ENCODE results near the gene MAPK8IP1.
A peak's percentile ranks its signal among the peaks of the same experiment; 100 is the strongest.

MAPK8IP1 gene

DNA sequence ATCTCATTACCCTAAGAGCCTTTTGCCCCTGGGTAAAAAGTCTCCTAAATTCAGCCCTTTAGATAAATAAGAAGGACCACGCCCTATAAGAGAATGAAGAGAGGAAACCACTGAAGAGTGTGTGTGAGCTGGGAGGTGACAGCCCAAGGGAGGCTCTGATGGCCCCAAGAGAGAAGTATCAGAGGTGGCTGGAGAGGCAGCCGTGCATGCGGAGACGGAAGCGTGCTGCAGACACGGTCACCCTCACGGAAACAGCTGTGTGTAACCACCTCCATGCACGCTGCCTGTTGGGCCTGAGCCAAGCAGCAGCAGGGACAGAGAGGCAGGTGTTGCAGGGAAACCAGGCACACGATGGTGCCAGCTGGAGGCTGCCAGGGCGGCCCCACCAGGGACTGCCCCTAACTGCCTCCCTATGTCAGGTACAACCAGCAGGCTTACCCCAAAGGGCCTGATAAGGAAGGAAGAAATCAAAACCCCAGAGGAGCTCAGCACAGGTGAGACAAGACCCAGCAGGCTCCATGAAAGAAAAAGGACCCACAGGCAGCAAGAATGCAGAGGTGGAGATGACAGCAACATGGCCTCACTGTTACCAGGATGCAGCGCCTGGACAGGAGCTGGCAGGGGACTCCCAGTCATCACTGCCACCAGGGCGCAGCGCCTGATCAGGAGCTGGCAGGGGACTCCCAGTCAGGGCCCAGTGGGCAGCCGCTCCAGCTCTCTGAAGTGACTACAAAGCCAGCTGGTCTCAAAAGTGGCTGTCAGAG lies 44.8 kb downstream of the MAPK8IP1 start:
- Histone ChIP-seq H3K79me1 (replicated peaks; ENCODE audit: low read length, poor library complexity, severe bottlenecking) (peaks cover 8% of the 10 kb centered on the region), H3K4ac (ENCODE audit: low read depth in 1 of 2, low read length in 2 of 2) (no peak overlapping the region), H4K91ac (ENCODE audit: low read length) (no peak overlapping the region), H3K9me3 (ENCODE audit: control insufficient read depth, low read length) (no peaks in the 10 kb centered on the region), H3K4me1 (ENCODE audit: control insufficient read depth, insufficient read depth, low read depth, low read length) (peaks cover 4% of the 10 kb centered on the region), H3K36me3 (ENCODE audit: control insufficient read depth in 1 of 2, insufficient read depth in 2 of 2, low read depth in 1 of 2, low read length in 2 of 2) (peaks cover 41 to 80% of the 10 kb centered on the region in 2 experiments), H2BK12ac (ENCODE audit: low read length in 2 of 2) (no peak overlapping the region), H2BK15ac (ENCODE audit: low read depth, poor library complexity, severe bottlenecking) (no peak overlapping the region), H3K9ac (ENCODE audit: low read length) (no peak overlapping the region), H3K23ac (ENCODE audit: low read length in 2 of 2) (no peak overlapping the region), H2BK5ac (ENCODE audit: low read depth, low read length, poor library complexity, severe bottlenecking) (no peak overlapping the region), H2BK120ac (ENCODE audit: low read depth, low read length) (no peak overlapping the region), H4K8ac (ENCODE audit: low read length) (peak overlapping the region; percentile 45), H3K27ac (ENCODE audit: low read length, poor library complexity, severe bottlenecking) (no peak overlapping the region), H3K4me3 (ENCODE audit: insufficient read depth in 1 of 2, low read depth in 1 of 2, low read length in 2 of 2) (no peak overlapping the region), H2AFZ (ENCODE audit: low read depth, low read length) (no peak overlapping the region), H3K27me3 (ENCODE audit: control insufficient read depth in 1 of 2, insufficient read depth in 1 of 2, low read length in 2 of 2) (peaks cover 0 to 15% of the 10 kb centered on the region in 2 experiments), H3K4me2 (ENCODE audit: low read length, poor library complexity, severe bottlenecking) (no peak overlapping the region), H3K18ac (ENCODE audit: low read depth in 1 of 2, low read length in 2 of 2) (no peak overlapping the region), H2AK5ac (ENCODE audit: low read length, severe bottlenecking) (no peak overlapping the region), H3K14ac (ENCODE audit: low read length in 2 of 2) (no peak overlapping the region)
- no peak for DNase-seq
- WGBS, result 95% methylated on average over 14 of the region's 14 CpGs

GRCh38 chr11:45930951-45931570 lies 45.6 kb downstream of the MAPK8IP1 start:
- Histone ChIP-seq H2BK12ac (ENCODE audit: low read length in 2 of 2) (no peak overlapping the region), H3K36me3 (ENCODE audit: control insufficient read depth in 1 of 2, insufficient read depth in 2 of 2, low read depth in 1 of 2, low read length in 2 of 2) (peaks cover 50 to 85% of the 10 kb centered on the region in 2 experiments), H3K9me3 (ENCODE audit: control insufficient read depth, low read length) (no peaks in the 10 kb centered on the region), H2BK120ac (ENCODE audit: low read depth, low read length) (no peak overlapping the region), H3K23ac (ENCODE audit: low read length in 2 of 2) (no peak overlapping the region), H3K4me1 (ENCODE audit: control insufficient read depth, insufficient read depth, low read depth, low read length) (peaks cover 4% of the 10 kb centered on the region), H3K79me1 (replicated peaks; ENCODE audit: low read length, poor library complexity, severe bottlenecking) (peaks cover 8% of the 10 kb centered on the region), H3K9ac (ENCODE audit: low read length) (peak overlapping the region; percentile 32), H4K91ac (ENCODE audit: low read length) (no peak overlapping the region), H2AK5ac (ENCODE audit: low read length, severe bottlenecking) (no peak overlapping the region), H2AFZ (ENCODE audit: low read depth, low read length) (no peak overlapping the region), H3K27ac (ENCODE audit: low read length, poor library complexity, severe bottlenecking) (no peak overlapping the region), H3K4ac (ENCODE audit: low read depth in 1 of 2, low read length in 2 of 2) (no peak overlapping the region), H4K8ac (ENCODE audit: low read length) (no peak overlapping the region), H3K14ac (ENCODE audit: low read length in 2 of 2) (no peak overlapping the region), H3K18ac (ENCODE audit: low read depth in 1 of 2, low read length in 2 of 2) (no peak overlapping the region), H2BK15ac (ENCODE audit: low read depth, poor library complexity, severe bottlenecking) (no peak overlapping the region), H3K4me3 (ENCODE audit: insufficient read depth in 1 of 2, low read depth in 1 of 2, low read length in 2 of 2) (peak overlapping the region in 1 of 2 experiments; percentile 15), H3K4me2 (ENCODE audit: low read length, poor library complexity, severe bottlenecking) (no peak overlapping the region), H3K27me3 (ENCODE audit: control insufficient read depth in 1 of 2, insufficient read depth in 1 of 2, low read length in 2 of 2) (peaks cover 0 to 11% of the 10 kb centered on the region in 2 experiments), H2BK5ac (ENCODE audit: low read depth, low read length, poor library complexity, severe bottlenecking) (no peak overlapping the region)
- WGBS, result 87% methylated on average over 8 of the region's 8 CpGs
- DNase-seq, result no peak

GRCh38 chr11:45931739-45932138 lies 46.3 kb downstream of the MAPK8IP1 start:
- H3K18ac ChIP-seq (ENCODE audit: low read depth in 1 of 2, low read length in 2 of 2), result no peak overlapping the region
- peak overlapping the region; percentile 32 for H3K9ac ChIP-seq (ENCODE audit: low read length)
- H2AFZ ChIP-seq (ENCODE audit: low read depth, low read length), result no peak overlapping the region
- no peak overlapping the region for H3K27ac ChIP-seq (ENCODE audit: low read length, poor library complexity, severe bottlenecking)
- H2BK15ac ChIP-seq (ENCODE audit: low read depth, poor library complexity, severe bottlenecking), result no peak overlapping the region
- no peak overlapping the region for H2BK12ac ChIP-seq (ENCODE audit: low read length in 2 of 2)
- H2AK5ac ChIP-seq (ENCODE audit: low read length, severe bottlenecking), result no peak overlapping the region
- H3K27me3 ChIP-seq (ENCODE audit: control insufficient read depth in 1 of 2, insufficient read depth in 1 of 2, low read length in 2 of 2), result peaks cover 0 to 6% of the 10 kb centered on the region in 2 experiments
- H3K79me1 ChIP-seq (replicated peaks; ENCODE audit: low read length, poor library complexity, severe bottlenecking), result peaks cover 10% of the 10 kb centered on the region
- no peak overlapping the region for H4K91ac ChIP-seq (ENCODE audit: low read length)
- H2BK120ac ChIP-seq (ENCODE audit: low read depth, low read length), result no peak overlapping the region
- no peaks in the 10 kb centered on the region for H3K9me3 ChIP-seq (ENCODE audit: control insufficient read depth, low read length)
- no peak for DNase-seq
- 97% methylated on average over 10 of the region's 10 CpGs for WGBS
- H3K4ac ChIP-seq (ENCODE audit: low read depth in 1 of 2, low read length in 2 of 2), result no peak overlapping the region
- H3K4me2 ChIP-seq (ENCODE audit: low read length, poor library complexity, severe bottlenecking), result no peak overlapping the region
- H2BK5ac ChIP-seq (ENCODE audit: low read depth, low read length, poor library complexity, severe bottlenecking), result no peak overlapping the region
- H4K8ac ChIP-seq (ENCODE audit: low read length), result no peak overlapping the region
- H3K14ac ChIP-seq (ENCODE audit: low read length in 2 of 2), result no peak overlapping the region
- H3K23ac ChIP-seq (ENCODE audit: low read length in 2 of 2), result peak overlapping the region in 1 of 2 experiments; percentile 2
- H3K36me3 ChIP-seq (ENCODE audit: control insufficient read depth in 1 of 2, insufficient read depth in 2 of 2, low read depth in 1 of 2, low read length in 2 of 2), result peaks cover 56 to 82% of the 10 kb centered on the region in 2 experiments
- H3K4me3 ChIP-seq (ENCODE audit: insufficient read depth in 1 of 2, low read depth in 1 of 2, low read length in 2 of 2), result no peak overlapping the region
- H3K4me1 ChIP-seq (ENCODE audit: control insufficient read depth, insufficient read depth, low read depth, low read length), result peaks cover 4% of the 10 kb centered on the region

DNA sequence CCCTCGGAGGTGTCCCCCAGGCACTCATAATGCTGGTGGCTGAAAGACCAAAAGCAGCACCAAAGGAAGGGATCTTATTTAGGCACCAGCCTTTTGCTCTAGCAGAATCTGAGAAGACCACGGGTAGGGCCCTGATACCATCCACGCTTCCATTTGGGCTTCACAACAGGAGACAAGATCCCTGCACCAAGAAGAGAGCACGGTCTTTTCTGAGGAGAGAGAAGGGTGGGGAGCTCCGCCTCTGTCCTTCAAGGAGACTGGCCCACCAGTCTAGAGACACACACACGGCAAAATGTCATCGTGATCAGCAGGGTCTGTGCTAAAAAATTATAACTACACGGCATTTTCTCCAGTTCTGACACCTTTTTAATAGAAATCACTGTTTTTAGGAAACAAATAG lies 46.8 kb downstream of the MAPK8IP1 start:
- H3K27ac ChIP-seq (ENCODE audit: low read length, poor library complexity, severe bottlenecking), result no peak overlapping the region
- no peak overlapping the region for H2BK12ac ChIP-seq (ENCODE audit: low read length in 2 of 2)
- H2BK5ac ChIP-seq (ENCODE audit: low read depth, low read length, poor library complexity, severe bottlenecking), result no peak overlapping the region
- no peak overlapping the region for H3K23ac ChIP-seq (ENCODE audit: low read length in 2 of 2)
- H3K9me3 ChIP-seq (ENCODE audit: control insufficient read depth, low read length), result no peaks in the 10 kb centered on the region
- H3K4me2 ChIP-seq (ENCODE audit: low read length, poor library complexity, severe bottlenecking), result no peak overlapping the region
- H3K18ac ChIP-seq (ENCODE audit: low read depth in 1 of 2, low read length in 2 of 2), result no peak overlapping the region
- no peak overlapping the region for H4K8ac ChIP-seq (ENCODE audit: low read length)
- no peak overlapping the region for H2AK5ac ChIP-seq (ENCODE audit: low read length, severe bottlenecking)
- H2AFZ ChIP-seq (ENCODE audit: low read depth, low read length), result no peak overlapping the region
- H3K79me1 ChIP-seq (replicated peaks; ENCODE audit: low read length, poor library complexity, severe bottlenecking), result peaks cover 11% of the 10 kb centered on the region
- H4K91ac ChIP-seq (ENCODE audit: low read length), result no peak overlapping the region
- peaks cover 0 to 3% of the 10 kb centered on the region in 2 experiments for H3K27me3 ChIP-seq (ENCODE audit: control insufficient read depth in 1 of 2, insufficient read depth in 1 of 2, low read length in 2 of 2)
- H2BK15ac ChIP-seq (ENCODE audit: low read depth, poor library complexity, severe bottlenecking), result no peak overlapping the region
- no peak overlapping the region for H3K4me3 ChIP-seq (ENCODE audit: insufficient read depth in 1 of 2, low read depth in 1 of 2, low read length in 2 of 2)
- no peak for DNase-seq
- no peak overlapping the region for H3K9ac ChIP-seq (ENCODE audit: low read length)
- no peak overlapping the region for H3K14ac ChIP-seq (ENCODE audit: low read length in 2 of 2)
- no peak overlapping the region for H2BK120ac ChIP-seq (ENCODE audit: low read depth, low read length)
- H3K36me3 ChIP-seq (ENCODE audit: control insufficient read depth in 1 of 2, insufficient read depth in 2 of 2, low read depth in 1 of 2, low read length in 2 of 2), result peaks cover 61 to 80% of the 10 kb centered on the region in 2 experiments
- 99% methylated on average over 8 of the region's 8 CpGs for WGBS
- no peak overlapping the region for H3K4ac ChIP-seq (ENCODE audit: low read depth in 1 of 2, low read length in 2 of 2)
- H3K4me1 ChIP-seq (ENCODE audit: control insufficient read depth, insufficient read depth, low read depth, low read length), result peaks cover 4% of the 10 kb centered on the region
